Esophagus (tissue), 2 donors: Measurements from ENCODE around the gene PAN3. TPM values are rescaled to one million over a fixed set of nuclear protein-coding genes. Genes with fewer than 3 reads are reported as not detected.

Experiments used
- H3K27ac ChIP-seq, 2 donors: one replicate each; pipeline ENCODE4 v1.5.1; 2013; ENCODE audit warnings: low read depth in 2 of 2, mild to moderate bottlenecking in 2 of 2, inconsistent platforms in 1 of 2, low read length in 1 of 2, moderate library complexity in 1 of 2
- H3K27me3 ChIP-seq, 2 donors: one replicate each; pipeline ENCODE4 v1.6.1; 2013; ENCODE audit warnings: low read length in 2 of 2, control low read depth in 1 of 2, mild to moderate bottlenecking in 1 of 2; ENCODE audit not compliant: insufficient read depth in 2 of 2, control insufficient read depth in 1 of 2
- H3K36me3 ChIP-seq, 2 donors: one replicate each; pipeline ENCODE4 v1.6.1; 2013; ENCODE audit warnings: low read length in 1 of 2; ENCODE audit not compliant: control insufficient read depth in 2 of 2, insufficient read depth in 2 of 2
- H3K4me1 ChIP-seq, 2 donors: one replicate each; pipeline ENCODE4 v1.6.1; 2013; ENCODE audit warnings: low read length in 1 of 2; ENCODE audit not compliant: control insufficient read depth in 2 of 2, insufficient read depth in 2 of 2
- H3K4me3 ChIP-seq, 2 donors: one replicate each; pipeline ENCODE4 v1.5.1; 2013; ENCODE audit warnings: low read length in 2 of 2, mild to moderate bottlenecking in 2 of 2, low read depth in 1 of 2, moderate library complexity in 1 of 2
- H3K9me3 ChIP-seq, 2 donors: one replicate each; pipeline ENCODE4 v1.6.1; 2013; ENCODE audit warnings: mild to moderate bottlenecking in 2 of 2, low read depth in 1 of 2, low read length in 1 of 2, moderate library complexity in 1 of 2; ENCODE audit not compliant: control insufficient read depth in 2 of 2, insufficient read depth in 1 of 2
- WGBS, 2 donors: extraction: QIAGEN DNeasy Blood & Tissue Kit; methylation state at CpG; one replicate each; pipeline ENCODE4 v1.1.7; 2013; 5-methylcytosine and 5-hydroxymethylcytosine counted together
- polyA plus RNA-seq, 2 donors: library from polyadenylated mRNA; stranded (reverse); fragments of 200-250 nt; gene quantifications; one replicate each; pipeline ENCODE4 v1.2.3, GENCODE V29; 2013
- donor health status: healthy with polysubstance abuse.
- donor health status: Bipolar disorder and iron deficiency.

Gene PAN3
- polyA plus RNA-seq, 2 donors = 7.0 to 13.2 TPM

DNA sequence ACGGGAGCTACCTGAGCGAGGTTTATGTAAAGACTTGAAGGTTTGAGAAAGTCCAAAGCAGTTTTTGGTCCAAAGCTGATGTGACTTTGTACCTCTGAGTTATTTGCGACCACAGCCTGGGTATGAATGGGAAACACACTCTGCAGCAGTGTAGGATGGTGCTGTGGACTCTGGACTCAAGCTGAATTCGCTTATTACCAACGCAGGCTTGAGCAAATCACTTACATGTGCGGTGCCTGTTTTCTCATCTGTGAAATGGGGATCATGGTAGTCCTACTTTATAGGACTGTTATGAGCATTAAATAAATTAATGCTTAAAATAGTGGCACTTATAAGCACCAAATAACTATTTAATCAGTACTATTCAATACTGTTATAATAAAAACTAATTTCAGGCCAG, 176.5 kb downstream of the PAN3 start:
- peaks cover 0 to 2% of the 10 kb centered on the region in 2 donors for H3K4me1 ChIP-seq
- no peak overlapping the region for H3K27ac ChIP-seq
- WGBS, 2 donors = 85 to 93% methylated on average over 6 of the region's 6 CpGs
- no peaks in the 10 kb centered on the region for H3K36me3 ChIP-seq
- no peaks in the 10 kb centered on the region for H3K27me3 ChIP-seq
- H3K9me3 ChIP-seq = no peaks in the 10 kb centered on the region
- no peak overlapping the region for H3K4me3 ChIP-seq

DNA sequence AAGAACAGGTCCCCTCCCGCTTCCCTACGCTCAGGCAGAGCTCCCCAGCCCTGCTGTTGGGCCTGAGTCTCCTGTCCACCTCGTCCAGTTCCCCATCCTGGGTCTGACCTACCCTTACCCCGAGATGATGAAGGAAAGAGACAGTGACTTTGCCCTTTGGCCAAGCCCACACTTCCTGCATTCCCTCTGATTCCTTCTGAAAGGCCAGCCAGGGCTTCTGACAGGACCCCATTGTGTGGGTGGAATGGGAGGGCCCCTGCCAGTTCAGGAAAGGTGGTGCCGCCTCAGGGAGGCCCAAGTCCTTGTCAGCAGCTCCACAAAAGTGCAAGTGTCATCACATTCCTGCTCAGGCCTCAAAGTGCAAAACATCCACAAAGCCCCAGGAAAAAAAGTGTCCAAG, 177.8 kb downstream of the PAN3 start:
- Histone ChIP-seq H3K36me3 (no peaks in the 10 kb centered on the region), H3K4me1 (no peaks in the 10 kb centered on the region), H3K9me3 (no peaks in the 10 kb centered on the region), H3K27ac (no peak overlapping the region), H3K4me3 (no peak overlapping the region), H3K27me3 (no peaks in the 10 kb centered on the region)
- whole genome bisulfite sequencing, 2 donors = 73 to 76% methylated on average over 5 of the region's 5 CpGs

DNA sequence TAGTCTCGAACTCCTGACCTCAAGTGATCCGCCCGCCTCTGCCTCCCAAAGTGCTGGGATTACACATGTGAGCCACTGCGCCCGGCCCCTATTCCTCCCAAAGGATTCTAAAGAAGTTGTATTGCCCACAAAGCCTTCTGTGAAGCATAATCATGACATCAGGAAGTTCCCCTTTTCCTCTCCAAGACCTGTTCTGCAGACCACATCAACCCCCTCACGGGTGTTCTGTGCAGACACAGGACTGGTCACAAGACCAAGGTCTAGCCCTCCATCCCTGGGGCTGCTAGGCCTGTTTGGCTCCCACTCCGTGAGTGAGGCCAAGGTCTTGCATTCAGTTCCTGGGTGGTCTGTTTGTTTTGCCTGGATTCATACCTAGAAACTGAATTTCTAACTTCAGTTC, 178.5 kb downstream of the PAN3 start:
- Histone ChIP-seq H3K27ac (no peak overlapping the region), H3K4me1 (no peaks in the 10 kb centered on the region), H3K36me3 (no peaks in the 10 kb centered on the region), H3K9me3 (no peaks in the 10 kb centered on the region), H3K27me3 (no peaks in the 10 kb centered on the region), H3K4me3 (no peak overlapping the region)
- WGBS, 2 donors = 87 to 88% methylated on average over 7 of the region's 7 CpGs

DNA sequence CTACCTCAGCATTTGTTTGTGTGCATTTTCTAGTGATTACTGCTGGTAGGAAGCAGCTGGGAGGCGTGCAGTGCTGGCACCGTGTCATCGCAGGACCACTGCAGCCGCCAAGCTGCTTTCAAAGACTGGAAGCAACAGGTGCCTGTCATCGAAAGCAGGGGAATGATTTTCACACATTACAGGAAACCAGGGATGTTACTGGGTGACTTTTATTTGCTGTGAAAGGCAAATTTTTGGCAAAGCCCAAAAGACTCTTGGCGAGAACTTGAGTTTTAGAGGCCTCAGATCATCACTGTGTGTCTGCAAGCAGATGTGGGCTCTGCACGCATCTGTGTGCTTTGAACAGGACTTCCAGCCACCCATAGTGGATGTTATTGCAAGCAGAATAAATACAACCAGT, 180.2 kb downstream of the PAN3 start:
- Histone ChIP-seq H3K4me1 (no peaks in the 10 kb centered on the region), H3K36me3 (no peaks in the 10 kb centered on the region), H3K4me3 (no peak overlapping the region), H3K27me3 (no peaks in the 10 kb centered on the region), H3K9me3 (no peaks in the 10 kb centered on the region), H3K27ac (no peak overlapping the region)
- 74 to 75% methylated on average over 7 of the region's 7 CpGs for WGBS, 2 donors

DNA sequence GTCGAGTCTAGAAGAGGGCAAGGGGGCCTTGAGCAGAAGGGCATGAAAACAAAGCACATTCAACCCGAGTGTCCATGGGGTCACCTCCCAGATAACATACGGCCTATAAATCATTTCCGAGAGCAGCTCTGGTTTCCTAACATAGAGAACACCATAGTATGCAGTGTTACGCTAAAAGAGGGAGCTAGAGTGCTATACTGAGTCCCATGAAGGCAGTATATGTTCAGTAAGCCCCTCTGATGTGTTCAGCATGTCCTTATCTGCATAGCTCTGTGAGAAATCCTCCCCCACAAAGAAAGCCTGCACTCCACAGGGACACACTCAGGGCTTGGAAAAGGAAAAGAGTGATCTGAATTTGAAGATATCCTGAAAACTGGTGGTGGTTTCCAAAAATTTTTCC, 181.2 kb downstream of the PAN3 start:
- Histone ChIP-seq H3K27ac (no peak overlapping the region), H3K4me3 (no peak overlapping the region), H3K27me3 (no peaks in the 10 kb centered on the region), H3K36me3 (no peaks in the 10 kb centered on the region), H3K9me3 (no peaks in the 10 kb centered on the region), H3K4me1 (no peaks in the 10 kb centered on the region)
- 79 to 83% methylated on average over 5 of the region's 5 CpGs for WGBS, 2 donors

DNA sequence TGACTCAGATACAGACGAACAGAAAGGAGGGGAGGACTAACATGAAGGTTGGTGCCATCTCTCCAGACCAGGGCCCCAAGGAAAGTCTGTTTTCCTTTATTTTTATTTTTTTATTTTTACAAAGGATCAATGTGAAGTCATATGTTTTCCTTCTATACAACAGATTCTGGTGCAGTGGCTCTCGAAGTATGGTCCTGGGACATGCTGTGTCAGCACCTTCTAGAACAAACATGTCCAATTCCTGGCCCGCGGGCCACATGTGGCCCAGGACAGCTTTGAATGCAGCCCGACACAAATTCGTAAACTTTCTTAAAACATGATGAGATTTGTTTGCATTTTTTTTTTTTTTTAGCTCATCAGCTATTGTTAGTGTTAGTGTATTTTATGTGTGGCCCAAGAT, 181.9 kb downstream of the PAN3 start:
- 84 to 88% methylated on average over 6 of the region's 6 CpGs for WGBS, 2 donors
- no peaks in the 10 kb centered on the region for H3K4me1 ChIP-seq

DNA sequence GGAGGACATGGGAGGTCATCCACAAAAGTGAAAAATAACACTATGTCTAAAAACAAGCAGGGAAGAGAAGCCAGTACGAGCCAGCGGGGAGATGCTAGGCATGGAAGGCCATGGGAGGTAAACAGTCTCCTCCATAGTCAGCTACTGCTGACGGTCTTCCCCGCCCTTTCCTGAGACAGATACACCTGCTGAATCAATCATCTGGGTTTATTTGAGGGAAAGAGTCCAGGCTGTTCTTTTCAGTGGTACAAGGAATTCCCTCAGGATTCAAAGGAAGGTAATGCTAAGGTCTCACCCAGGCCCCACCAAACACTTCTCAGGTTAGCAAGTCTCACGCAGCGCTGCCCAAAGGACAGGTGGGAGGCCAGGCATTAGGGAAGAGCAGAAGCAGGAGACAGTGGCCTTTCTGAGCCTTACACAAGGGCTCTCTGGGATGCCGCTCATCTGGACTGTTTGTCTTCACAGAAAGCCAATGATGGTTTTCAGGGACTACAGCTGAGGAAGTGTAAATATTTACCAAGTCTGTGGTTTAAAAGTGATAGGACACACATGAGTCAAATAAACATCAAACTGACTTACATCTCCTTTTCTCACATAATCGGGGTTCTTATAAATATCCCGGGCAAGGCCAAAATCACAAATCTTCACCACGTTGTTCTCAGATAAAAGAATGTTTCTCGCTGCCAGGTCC, 182.7 kb downstream of the PAN3 start:
- Histone ChIP-seq H3K36me3 (no peaks in the 10 kb centered on the region), H3K4me1 (no peaks in the 10 kb centered on the region), H3K9me3 (no peaks in the 10 kb centered on the region), H3K27ac (no peak overlapping the region), H3K27me3 (no peaks in the 10 kb centered on the region), H3K4me3 (no peak overlapping the region)
- WGBS, 2 donors = 71 to 79% methylated on average over 11 of the region's 11 CpGs

More for the DNA sequence above, 181.9 kb downstream of the PAN3 start:
- H3K4me3 ChIP-seq = no peak overlapping the region
- H3K27me3 ChIP-seq = no peaks in the 10 kb centered on the region
- H3K36me3 ChIP-seq = no peaks in the 10 kb centered on the region
- no peaks in the 10 kb centered on the region for H3K9me3 ChIP-seq
- H3K27ac ChIP-seq = no peak overlapping the region

DNA sequence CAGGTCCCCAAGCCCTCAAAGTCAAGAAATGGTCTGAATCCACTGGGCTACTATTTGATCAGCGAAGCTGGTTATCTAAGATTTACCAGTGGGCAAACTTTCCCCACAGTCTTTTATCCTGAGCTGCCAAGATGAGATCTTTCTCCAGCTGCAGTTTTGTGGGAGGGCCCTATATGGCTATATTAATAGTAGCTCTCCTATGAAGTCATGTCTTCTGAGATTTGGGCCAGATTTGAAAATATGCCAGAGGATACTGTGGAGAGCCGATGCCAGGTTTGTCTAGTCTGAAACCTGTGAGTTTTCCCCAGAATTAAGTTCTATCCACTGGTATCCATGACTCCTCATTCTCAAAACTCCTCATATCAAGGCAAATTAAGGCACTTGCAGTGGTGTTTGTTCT, 183.4 kb downstream of the PAN3 start:
- Histone ChIP-seq H3K9me3 (no peaks in the 10 kb centered on the region), H3K27ac (no peak overlapping the region), H3K4me1 (no peaks in the 10 kb centered on the region), H3K36me3 (no peaks in the 10 kb centered on the region), H3K27me3 (no peaks in the 10 kb centered on the region), H3K4me3 (no peak overlapping the region)
- 74 to 76% methylated on average over 2 of the region's 2 CpGs for WGBS, 2 donors

DNA sequence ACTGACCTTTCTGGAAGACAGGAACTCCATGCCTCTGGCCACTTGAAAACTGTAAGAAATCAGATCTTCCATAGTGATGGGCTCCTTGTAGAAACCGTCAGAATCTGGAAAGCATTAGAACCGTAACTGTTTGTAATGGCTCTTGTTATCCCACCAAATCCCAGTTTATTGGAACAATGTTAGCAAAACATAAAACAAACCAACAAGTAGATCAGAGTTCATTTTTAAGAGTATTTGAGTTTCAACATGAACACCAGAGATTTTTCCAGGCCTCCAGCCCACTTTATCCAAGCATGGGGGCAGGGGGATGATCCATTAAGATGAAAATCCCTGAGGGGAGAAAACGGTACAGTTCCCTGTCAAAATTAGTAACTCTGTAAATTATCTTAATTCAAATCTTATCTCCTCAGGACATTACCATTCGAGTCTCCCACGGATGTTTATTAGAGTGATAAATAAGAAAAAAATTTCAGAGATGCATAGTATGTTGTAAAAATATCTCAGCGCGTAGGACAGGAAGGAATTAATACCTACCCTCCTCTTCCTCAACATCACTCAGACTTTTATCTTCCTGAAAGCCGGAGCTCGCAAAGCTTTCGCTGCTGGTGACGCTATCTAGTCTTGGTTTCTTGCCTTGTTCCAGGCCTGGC, 184.0 kb downstream of the PAN3 start:
- H3K4me3 ChIP-seq = no peak overlapping the region
- H3K9me3 ChIP-seq = no peaks in the 10 kb centered on the region
- 73 to 74% methylated on average over 11 of the region's 11 CpGs for WGBS, 2 donors
- no peak overlapping the region for H3K27ac ChIP-seq
- H3K4me1 ChIP-seq = no peaks in the 10 kb centered on the region
- H3K36me3 ChIP-seq = no peaks in the 10 kb centered on the region
- H3K27me3 ChIP-seq = no peaks in the 10 kb centered on the region

DNA sequence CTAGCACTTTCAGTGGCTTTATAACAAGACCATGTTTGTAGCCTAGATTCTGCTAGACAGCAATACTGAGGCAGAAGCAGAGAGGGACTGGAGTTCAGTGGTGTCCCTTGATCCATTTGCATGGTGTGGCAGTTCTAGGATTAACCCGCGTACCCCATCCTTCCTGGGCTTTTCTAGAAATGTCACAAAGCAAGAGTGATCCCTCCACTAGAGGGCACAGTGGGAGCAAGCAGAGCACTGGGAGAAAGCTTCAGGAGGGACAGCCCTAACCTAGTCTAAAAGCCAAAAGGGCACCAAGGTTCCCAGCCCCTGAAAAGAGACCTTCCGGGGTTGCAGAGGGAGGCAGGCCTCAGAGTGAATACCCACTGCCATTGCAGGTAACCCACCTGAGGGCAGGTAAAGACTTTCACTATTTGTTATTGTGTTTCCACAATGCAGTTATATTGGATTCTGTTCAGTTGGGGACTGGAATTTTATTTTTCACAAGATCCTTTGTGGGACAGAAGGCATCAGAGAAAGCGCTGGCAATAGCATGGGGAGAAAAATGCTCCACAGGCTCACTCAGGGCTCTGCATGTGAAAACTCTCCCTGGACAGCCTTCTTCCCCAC, 185.9 kb downstream of the PAN3 start:
- H3K4me1 ChIP-seq = no peaks in the 10 kb centered on the region
- H3K36me3 ChIP-seq = no peaks in the 10 kb centered on the region
- H3K9me3 ChIP-seq = no peaks in the 10 kb centered on the region
- no peak overlapping the region for H3K27ac ChIP-seq
- 26 to 28% methylated on average over 4 of the region's 4 CpGs for WGBS, 2 donors
- H3K4me3 ChIP-seq = no peak overlapping the region
- H3K27me3 ChIP-seq = no peaks in the 10 kb centered on the region
